ENCODE measurements around the gene ELAPOR1. TPM values are rescaled to one million over a fixed set of nuclear protein-coding genes. Genes with fewer than 3 reads are reported as not detected.

The ELAPOR1 gene
- total RNA-seq: under 0.01 and 0.14 TPM in 2 replicates

GRCh38 chr1:109113590-109114341, at the start of gene ELAPOR1:
TSS of gene ELAPOR1 (plus strand) at chr1:109114115. CDS start at chr1:109114184, 69 bp downstream.

DNA sequence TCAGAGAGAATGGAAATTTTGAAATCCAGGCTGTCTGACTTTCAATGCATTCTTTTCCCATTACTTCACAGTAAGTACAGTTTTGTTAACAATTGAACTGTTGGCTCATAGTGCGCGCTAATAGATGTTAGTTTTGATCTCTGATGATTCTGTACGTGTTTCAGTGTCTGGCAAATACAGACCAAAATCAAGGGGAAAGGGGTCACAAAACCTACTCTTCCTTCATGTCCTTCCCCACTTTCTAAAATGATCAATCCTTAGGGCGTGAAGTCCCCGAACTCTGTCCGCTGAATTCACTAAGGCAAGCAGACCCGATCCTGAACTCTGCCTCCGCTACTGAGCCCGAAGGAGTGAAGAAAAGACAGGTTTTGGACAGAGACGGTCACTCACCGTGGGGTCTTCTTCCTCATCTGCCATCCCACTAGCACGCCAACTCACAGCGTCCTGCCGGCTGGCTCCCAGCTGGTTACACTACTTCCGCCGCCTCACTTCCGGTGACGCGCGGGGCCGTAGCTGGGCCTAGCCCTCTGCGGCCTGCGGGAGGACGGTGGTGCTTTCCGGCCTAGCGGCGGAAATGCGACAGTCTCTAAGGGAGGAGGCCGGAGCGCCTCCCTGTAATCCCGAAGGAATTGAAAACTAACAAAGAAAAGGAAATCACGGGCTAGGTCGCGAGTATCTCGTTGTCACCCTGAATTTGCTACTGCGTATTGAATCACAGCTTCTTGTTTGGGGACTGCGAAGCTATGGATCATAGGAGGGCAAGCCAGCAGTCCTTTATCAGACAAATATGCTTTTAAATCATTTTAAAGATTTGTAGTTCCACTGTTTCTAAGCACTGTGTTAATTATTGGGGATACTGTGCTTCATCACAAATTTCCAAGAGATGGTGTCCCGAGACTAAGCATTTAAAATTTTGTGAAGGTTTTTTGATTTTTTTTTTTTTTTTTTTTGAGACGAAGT, 38.1 kb upstream of the ELAPOR1 start, which contains the start of gene TAF13:
TAF13 (minus strand) TSS at position 473 of the 960 bp plus-strand sequence; CDS start at position 417, 56 bp downstream.

GRCh38 chr1:109090196-109091077, 23.5 kb upstream of the ELAPOR1 start, which contains the start of gene TMEM167B:
TSS of gene TMEM167B (plus strand) at chr1:109090764. CDS start at chr1:109090873, 109 bp downstream.

Other genes starting within 250 kb of the ELAPOR1 start
- 69.6 and 109 TPM in 2 replicates for gene GPSM2, start 237.1 kb upstream of the ELAPOR1 start, total RNA-seq
- 29.4 and 36.6 TPM in 2 replicates for gene CLCC1, start 150.6 kb upstream of the ELAPOR1 start, total RNA-seq
- gene WDR47, start 72.0 kb upstream of the ELAPOR1 start, total RNA-seq: 30.4 and 32.0 TPM in 2 replicates
- gene TAF13, start 38.1 kb upstream of the ELAPOR1 start, total RNA-seq: 123 and 193 TPM in 2 replicates
- 52.0 and 57.4 TPM in 2 replicates for gene TMEM167B, start 23.4 kb upstream of the ELAPOR1 start, total RNA-seq
- 492 and 515 TPM in 2 replicates for gene SARS1, start 99.8 kb downstream of the ELAPOR1 start, total RNA-seq
- 14.7 and 117 TPM in 2 replicates for gene CELSR2, start 135.4 kb downstream of the ELAPOR1 start, total RNA-seq
- 0.68 and 1.4 TPM in 2 replicates for gene PSRC1, start 169.0 kb downstream of the ELAPOR1 start, total RNA-seq
- gene MYBPHL, start 192.9 kb downstream of the ELAPOR1 start, total RNA-seq: not detected in 2 replicates

Measured in nasal cavity respiratory epithelium epithelial cell of viscerocranial mucosa (primary cell).